H1 (cell line): ENCODE measurements around the gene GLMN. TPM values are rescaled to one million over a fixed set of nuclear protein-coding genes. Genes with fewer than 3 reads are reported as not detected.

Experiments used
- CTCF ChIA-PET: fragments of 300-600 bp; sonication (Branson Sonifier 250); formaldehyde crosslinking; loops from one replicate; lab custom pipeline; 2021; ENCODE audit not compliant: partially characterized antibody; lab: Charles Lee
- POLR2A ChIA-PET: fragments of 300-600 bp; sonication (Branson Sonifier 250); formaldehyde crosslinking; loops from one replicate; lab custom pipeline; 2021; ENCODE audit warnings: inconsistent platforms; ENCODE audit not compliant: partially characterized antibody; lab: Charles Lee
- DNase-seq, 2 experiments: peaks; one replicate each; pipeline versions ENCODE4 v3.0.0 to v3.0.0-alpha.2; 2010 to 2022; ENCODE audit warnings: low spot score in 2 of 2, low read depth in 1 of 2, mixed read lengths in 1 of 2
- FAIRE-seq: peaks from 2 replicates; lab custom pipeline; 2011; peaks lifted over from hg19 to GRCh38; lab: Jason Lieb, UNC
- H2AFZ ChIP-seq: 2 replicates; pipeline ENCODE4 v1.8.1; 2012; ENCODE audit warnings: low read length, inconsistent platforms
- H2AK5ac ChIP-seq: 2 replicates; pipeline ENCODE4 v1.6.1; 2013; ENCODE audit warnings: low read depth, low read length
- H2BK120ac ChIP-seq: replicated peaks from 2 replicates; pipeline ENCODE3; 2013; ENCODE audit warnings: low read depth, low read length, inconsistent platforms
- H2BK12ac ChIP-seq: 2 replicates; pipeline ENCODE4 v1.6.1; 2013; ENCODE audit warnings: low read depth, low read length
- H2BK15ac ChIP-seq: 2 replicates; pipeline ENCODE4 v1.6.1; 2013; ENCODE audit warnings: low read length
- H2BK20ac ChIP-seq: 2 replicates; pipeline ENCODE4 v1.6.1; 2013; ENCODE audit warnings: low read length
- H2BK5ac ChIP-seq: 2 replicates; pipeline ENCODE4 v1.6.1; 2013; ENCODE audit warnings: low read depth, low read length
- H3K14ac ChIP-seq: 2 replicates; pipeline ENCODE4 v1.6.1; 2013; ENCODE audit warnings: inconsistent platforms; ENCODE audit not compliant: insufficient read length
- H3K18ac ChIP-seq: 2 replicates; pipeline ENCODE4 v1.6.1; 2013; ENCODE audit warnings: low read length; ENCODE audit errors: extremely low read depth
- H3K23ac ChIP-seq: 2 replicates; pipeline ENCODE4 v1.6.1; 2013; ENCODE audit warnings: inconsistent platforms; ENCODE audit not compliant: insufficient read length
- H3K23me2 ChIP-seq: 2 replicates; pipeline ENCODE4 v1.6.1; 2013; ENCODE audit warnings: low read depth, low read length
- H3K27ac ChIP-seq: 2 replicates; pipeline ENCODE4 v1.6.1; 2011; ENCODE audit warnings: low read depth, low read length, inconsistent platforms
- H3K27me3 ChIP-seq, 4 experiments: replicated peaks in 1 of 4; 1 replicate in 1 of 4; 2 replicates in 3 of 4; pipeline versions ENCODE4 v1.6.1 to v1.8.1; 2011 to 2013; ENCODE audit warnings: low read length in 3 of 4, mild to moderate bottlenecking in 3 of 4, inconsistent platforms in 2 of 4, mixed read lengths in 2 of 4, moderate library complexity in 1 of 4; ENCODE audit not compliant: control insufficient read depth in 3 of 4, insufficient read depth in 3 of 4; ENCODE audit errors: extremely low read depth in 1 of 4
- H3K36me3 ChIP-seq, 4 experiments: 2 replicates each; pipeline versions ENCODE4 v1.6.1 to v1.8.1; 2011 to 2013; ENCODE audit warnings: mild to moderate bottlenecking in 4 of 4, low read length in 3 of 4, moderate library complexity in 2 of 4, control low read depth in 1 of 4, inconsistent platforms in 1 of 4; ENCODE audit not compliant: insufficient read depth in 4 of 4, control insufficient read depth in 2 of 4
- H3K4ac ChIP-seq: replicated peaks from 2 replicates; pipeline ENCODE3; 2013; ENCODE audit warnings: low read length, low read depth, mixed read lengths, inconsistent platforms; ENCODE audit not compliant: insufficient read length
- H3K4me1 ChIP-seq, 4 experiments: replicated peaks in 1 of 4; 1 replicate in 1 of 4; 2 replicates in 3 of 4; pipeline versions ENCODE4 v1.6.1 to v1.8.1; 2011 to 2013; ENCODE audit warnings: low read length in 3 of 4, inconsistent platforms in 2 of 4, mixed read lengths in 1 of 4; ENCODE audit not compliant: insufficient read depth in 4 of 4, control insufficient read depth in 3 of 4
- H3K4me2 ChIP-seq, 2 experiments: 2 replicates each; pipeline versions ENCODE4 v1.6.1 to v1.8.1; 2011 to 2013; ENCODE audit warnings: low read depth in 2 of 2, low read length in 2 of 2, control low read depth in 1 of 2, inconsistent platforms in 1 of 2, mild to moderate bottlenecking in 1 of 2; ENCODE audit not compliant: insufficient read depth in 1 of 2
- H3K4me3 ChIP-seq, 4 experiments: fragments of 200-600, 300-600 bp in 1 of 4; sonication (generic), shearing (Covaris generic), sonication (Bioruptor Twin) in 1 of 4; 2 replicates each; pipeline versions ENCODE4 v1.5.1 to v1.8.1; 2011 to 2016; ENCODE audit warnings: low read length in 4 of 4, low read depth in 3 of 4, control low read depth in 2 of 4, inconsistent platforms in 2 of 4, mild to moderate bottlenecking in 2 of 4, mixed read lengths in 1 of 4, moderate library complexity in 1 of 4; ENCODE audit not compliant: insufficient read depth in 2 of 4; ENCODE audit errors: extremely low read depth in 1 of 4
- H3K56ac ChIP-seq: replicated peaks from 2 replicates; pipeline ENCODE3; 2013; ENCODE audit warnings: low read depth, mild to moderate bottlenecking, mixed read lengths, low read length, inconsistent platforms; ENCODE audit not compliant: insufficient read length
- H3K79me1 ChIP-seq: 2 replicates; pipeline ENCODE4 v1.6.1; 2013; ENCODE audit warnings: low read depth, low read length, control low read depth
- H3K79me2 ChIP-seq, 2 experiments: 2 replicates each; pipeline versions ENCODE4 v1.6.1 to v1.8.1; 2012 to 2013; ENCODE audit warnings: low read length in 2 of 2, mild to moderate bottlenecking in 2 of 2, inconsistent platforms in 1 of 2; ENCODE audit not compliant: insufficient read depth in 2 of 2, control insufficient read depth in 1 of 2
- H3K9ac ChIP-seq, 4 experiments: replicated peaks in 1 of 4; 1 replicate in 1 of 4; 2 replicates in 3 of 4; pipeline versions ENCODE4 v1.6.1 to v1.8.1; 2011 to 2013; ENCODE audit warnings: low read depth in 3 of 4, low read length in 3 of 4, control low read depth in 2 of 4, mild to moderate bottlenecking in 2 of 4, moderate library complexity in 2 of 4, inconsistent platforms in 1 of 4; ENCODE audit errors: extremely low read depth in 1 of 4
- H3K9me3 ChIP-seq, 2 experiments: 2 replicates each; pipeline versions ENCODE4 v1.6.1 to v1.8.1; 2012 to 2013; ENCODE audit warnings: mild to moderate bottlenecking in 2 of 2, moderate library complexity in 2 of 2, control low read depth in 1 of 2, inconsistent platforms in 1 of 2, low read depth in 1 of 2, low read length in 1 of 2, mixed read lengths in 1 of 2; ENCODE audit not compliant: insufficient read depth in 2 of 2
- H4K20me1 ChIP-seq, 2 experiments: replicated peaks in 1 of 2; 2 replicates each; pipeline versions ENCODE3 to v1.8.1; 2011 to 2013; ENCODE audit warnings: inconsistent platforms in 2 of 2, low read length in 2 of 2, mild to moderate bottlenecking in 1 of 2; ENCODE audit not compliant: insufficient read depth in 2 of 2, control insufficient read depth in 1 of 2
- H4K5ac ChIP-seq: 2 replicates; pipeline ENCODE4 v1.6.1; 2013; ENCODE audit warnings: low read length, low read depth, mixed read lengths, inconsistent platforms; ENCODE audit not compliant: insufficient read length
- H4K8ac ChIP-seq: 2 replicates; pipeline ENCODE4 v1.8.0; 2013; ENCODE audit warnings: mild to moderate bottlenecking, moderate library complexity, low read length, inconsistent platforms; ENCODE audit not compliant: insufficient read depth; ENCODE audit errors: extremely low read depth
- H4K91ac ChIP-seq: replicated peaks from 2 replicates; pipeline ENCODE3; 2013; ENCODE audit warnings: low read length, mixed read lengths, inconsistent platforms; ENCODE audit not compliant: insufficient read length
- CBX5 ChIP-seq: fragments of 300-800, 300-1000 bp; sonication (generic); IDR thresholded peaks from 2 replicates; pipeline ENCODE4 v1.7.1; 2016; ENCODE audit warnings: antibody characterized with exemption, low read length, low read depth
- CHD1 ChIP-seq: IDR thresholded peaks from 2 replicates; pipeline ENCODE4 v1.6.1; 2012; ENCODE audit warnings: low read depth, low read length, improper control_type of control experiment
- CTCF ChIP-seq, 3 experiments: IDR thresholded peaks; 1 replicate in 2 of 3; 2 replicates in 1 of 3; pipeline versions ENCODE4 v1.5.1 to v1.6.1; 2011; ENCODE audit warnings: low read length in 3 of 3, mild to moderate bottlenecking in 3 of 3, inconsistent platforms in 2 of 3, low read depth in 1 of 3, moderate library complexity in 1 of 3; ENCODE audit not compliant: insufficient read depth in 1 of 3; ENCODE audit errors: control extremely low read depth in 1 of 3
- GABPA ChIP-seq: IDR thresholded peaks from 2 replicates; pipeline ENCODE4 v1.6.1; 2011; ENCODE audit warnings: mild to moderate bottlenecking, low read length, moderate library complexity, borderline replicate concordance; ENCODE audit not compliant: insufficient read depth
- RAD21 ChIP-seq, 2 experiments: IDR thresholded peaks in 1 of 2; conservative IDR thresholded peaks in 1 of 2; 2 replicates each; pipeline ENCODE4 v1.6.1; 2011; ENCODE audit warnings: low read depth in 2 of 2, low read length in 2 of 2, improper control_type of control experiment in 1 of 2, inconsistent platforms in 1 of 2, mild to moderate bottlenecking in 1 of 2, moderate library complexity in 1 of 2
- RFX5 ChIP-seq: IDR thresholded peaks from 2 replicates; pipeline ENCODE4 v1.6.1; 2011; ENCODE audit warnings: low read depth, low read length, improper control_type of control experiment, borderline replicate concordance
- SIRT6 ChIP-seq: IDR thresholded peaks from one replicate; pipeline ENCODE4 v1.7.1; 2012; ENCODE audit warnings: low read length, inconsistent platforms
- SIX5 ChIP-seq: IDR thresholded peaks from 2 replicates; pipeline ENCODE4 v1.6.1; 2011; ENCODE audit warnings: mild to moderate bottlenecking, low read depth, low read length
- SP2 ChIP-seq: IDR thresholded peaks from 2 replicates; pipeline ENCODE4 v1.6.1; 2012; ENCODE audit warnings: mild to moderate bottlenecking, low read length, inconsistent platforms
- SUZ12 ChIP-seq: fragments of 200-600 bp; sonication (generic); IDR thresholded peaks from 2 replicates; pipeline ENCODE4 v1.6.1; 2012; ENCODE audit warnings: mild to moderate bottlenecking, inconsistent platforms, low read length, moderate library complexity, mixed read lengths
- TEAD4 ChIP-seq: IDR thresholded peaks from 2 replicates; pipeline ENCODE4 v1.6.1; 2012; ENCODE audit warnings: low read depth, low read length, inconsistent platforms, mixed read lengths
- YY1 ChIP-seq: IDR thresholded peaks from 2 replicates; pipeline ENCODE4 v1.6.1; 2011; ENCODE audit warnings: low read depth, mild to moderate bottlenecking, low read length
- WGBS, 2 experiments: shearing (Covaris generic) in 1 of 2; methylation state at CpG; one replicate each; pipeline versions ENCODE4 v1.1.6 to v1.1.7; 2013 to 2015; ENCODE audit warnings: low lambda C conversion rate in 2 of 2, mixed read lengths in 2 of 2, inconsistent platforms in 1 of 2, low coverage in 1 of 2, missing lambda C conversion rate in 1 of 2; ENCODE audit not compliant: insufficient replicate concordance in 2 of 2, insufficient coverage in 1 of 2, insufficient read length in 1 of 2; ENCODE audit errors: extremely low coverage in 1 of 2, missing lambda C conversion rate in 1 of 2; 5-methylcytosine and 5-hydroxymethylcytosine counted together
- polyA plus RNA-seq, 7 experiments: library from polyadenylated mRNA; depleted of rRNA in 3 of 7; stranded (reverse) in 5 of 7; unstranded in 2 of 7; fragments of >200 nt in 5 of 7; fragments of 200-250 nt in 2 of 7; gene quantifications; 1 replicate in 5 of 7; 2 replicates in 1 of 7; 4 replicates in 1 of 7; pipeline versions ENCODE4 v1.2.1 to v1.2.3, GENCODE V29; 2011 to 2013; ENCODE audit warnings: missing spikeins in 2 of 7, mixed read lengths in 2 of 7
- total RNA-seq: library from RNA; stranded (reverse); fragmentation: NEBNext Ultra II Directional; extraction: Animal tissue kit (Norgen Biotek cat#: 25700); gene quantifications from 2 replicates; pipeline ENCODE4 v1.2.1, GENCODE V29; 2021

Gene GLMN
- total and polyA plus RNA-seq, 2 of the 8 experiments (the other 6 are each of a cell fraction or from before 2014, with no cell fraction given) = 5.7 to 25.0 TPM

DNA sequence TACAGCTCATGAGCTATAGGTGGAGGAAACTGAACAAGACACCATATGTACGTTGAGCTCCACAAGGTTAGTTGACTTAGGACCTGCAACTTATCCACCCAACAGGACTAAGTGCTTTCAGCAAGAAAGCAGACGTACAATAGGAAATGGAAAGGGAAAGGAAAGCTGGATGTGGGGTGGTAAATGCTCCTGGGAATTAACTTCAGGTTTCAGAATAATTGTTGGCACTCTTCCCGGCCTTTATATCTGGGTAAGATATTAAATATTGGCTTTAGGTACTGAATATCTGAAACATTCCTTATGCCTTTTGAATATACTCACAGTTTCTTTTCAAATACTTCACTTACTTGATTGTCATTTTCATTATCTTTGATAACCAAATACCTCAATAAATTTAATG lies 36.3 kb downstream of the GLMN start:
- H3K18ac ChIP-seq = no peak overlapping the region
- no peak overlapping the region for H2BK5ac ChIP-seq
- no peak overlapping the region for H3K4me3 ChIP-seq
- H3K9me3 ChIP-seq = no peaks in the 10 kb centered on the region
- no peak overlapping the region for H4K5ac ChIP-seq
- H3K56ac ChIP-seq = no peak overlapping the region
- H3K4ac ChIP-seq = no peak overlapping the region
- H4K20me1 ChIP-seq = no peaks in the 10 kb centered on the region
- DNase-seq = no peak
- H2BK15ac ChIP-seq = no peak overlapping the region
- no peak overlapping the region for H4K91ac ChIP-seq
- H3K23ac ChIP-seq = no peak overlapping the region
- no peak overlapping the region for H2AFZ ChIP-seq
- POLR2A ChIA-PET = no interaction called here
- no peak overlapping the region for H2BK120ac ChIP-seq
- peaks cover 0 to 49% (median 16%) of the 10 kb centered on the region in 4 experiments; a peak in 6 of 8 replicates for H3K36me3 ChIP-seq
- no peak overlapping the region for H2BK12ac ChIP-seq
- H3K4me1 ChIP-seq = no peaks in the 10 kb centered on the region
- H4K8ac ChIP-seq = no peak overlapping the region
- no peak overlapping the region for H3K27ac ChIP-seq
- H2AK5ac ChIP-seq = no peak overlapping the region
- no peaks in the 10 kb centered on the region for H3K27me3 ChIP-seq
- H3K9ac ChIP-seq = no peak overlapping the region
- H2BK20ac ChIP-seq = no peak overlapping the region
- 94% methylated on average over 3 of the region's 3 CpGs; no CpG with 5 or more reads in 1 of the 2 experiments for WGBS, 2 experiments
- H3K79me1 ChIP-seq = no peaks in the 10 kb centered on the region
- H3K4me2 ChIP-seq = no peak overlapping the region
- FAIRE-seq = no peak
- CTCF ChIA-PET = interaction anchor here (0.8 to 1.2 kb wide), 3 partner anchors 11 to 265 kb away, joined by 3 to 4 read pairs (median 3); no protein-coding TSS in a partner anchor
- H3K14ac ChIP-seq = no peak overlapping the region
- H3K23me2 ChIP-seq = no peaks in the 10 kb centered on the region
- H3K79me2 ChIP-seq = no peaks in the 10 kb centered on the region
- TF ChIP-seq YY1 (no peak), SIX5 (no peak), SP2 (no peak), CHD1 (no peak), RAD21 (IDR thresholded peaks at IDR 0.05 in 1 of 2, conservative IDR thresholded peaks at IDR 0.05 in 1 of 2; ENCODE audit: low read depth in 2 of 2, low read length in 2 of 2) (no peak), GABPA (no peak), SIRT6 (no peak), TEAD4 (no peak), RFX5 (no peak), CBX5 (no peak), SUZ12 (no peak), CTCF (IDR thresholded peaks at IDR 0.05; ENCODE audit: control extremely low read depth in 1 of 3, insufficient read depth in 1 of 3, low read depth in 1 of 3, low read length in 3 of 3) (no peak)
